Hippocampal formation (tissue), 2 donors: ENCODE results near the gene BIN1.

Experiments used
- DNase-seq, 2 donors: peaks; one replicate each; lab custom pipeline; 2025; lab: John Stamatoyannopoulos, UW

BIN1 gene

DNA sequence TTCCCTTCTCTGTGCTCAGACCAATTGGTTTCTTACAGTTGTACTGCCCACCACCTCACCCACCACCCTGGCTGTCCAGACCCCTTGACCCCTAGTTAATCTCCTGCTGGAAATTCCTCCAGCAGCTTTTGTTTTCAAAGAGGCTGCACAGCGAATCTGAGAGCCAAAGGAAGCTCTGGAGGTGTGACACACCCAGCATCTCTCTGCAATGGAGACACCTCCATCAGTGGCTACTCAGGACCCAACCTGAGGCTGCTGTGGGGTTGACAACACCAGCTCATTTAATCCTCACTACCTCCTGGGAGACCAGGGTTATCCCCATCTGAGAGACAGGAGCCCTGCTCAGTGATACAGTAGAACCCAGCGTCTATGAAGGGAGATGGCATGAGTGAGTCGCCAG is 86.4 kb downstream of the BIN1 start:
- DNase-seq = no peak

DNA sequence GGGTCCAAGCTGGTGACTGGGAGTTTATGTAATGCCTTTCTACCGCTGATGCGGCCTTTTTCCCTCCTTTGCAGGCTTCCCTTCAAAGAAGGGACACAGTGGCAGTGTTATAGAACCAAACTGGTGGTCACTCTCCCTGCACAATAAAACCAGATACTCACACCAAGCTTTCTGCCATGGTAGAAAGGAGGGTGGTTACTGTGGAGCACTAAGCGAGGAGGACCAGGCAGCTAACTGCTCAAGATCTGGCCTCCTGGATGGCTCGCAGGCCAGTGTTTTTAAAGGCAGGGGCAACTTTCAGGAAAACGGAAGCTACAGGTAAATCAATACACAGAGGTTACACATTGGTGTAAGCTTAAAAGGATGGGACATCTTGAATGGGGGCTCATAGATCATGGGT is 89.4 kb downstream of the BIN1 start:
- no peak for DNase-seq

DNA sequence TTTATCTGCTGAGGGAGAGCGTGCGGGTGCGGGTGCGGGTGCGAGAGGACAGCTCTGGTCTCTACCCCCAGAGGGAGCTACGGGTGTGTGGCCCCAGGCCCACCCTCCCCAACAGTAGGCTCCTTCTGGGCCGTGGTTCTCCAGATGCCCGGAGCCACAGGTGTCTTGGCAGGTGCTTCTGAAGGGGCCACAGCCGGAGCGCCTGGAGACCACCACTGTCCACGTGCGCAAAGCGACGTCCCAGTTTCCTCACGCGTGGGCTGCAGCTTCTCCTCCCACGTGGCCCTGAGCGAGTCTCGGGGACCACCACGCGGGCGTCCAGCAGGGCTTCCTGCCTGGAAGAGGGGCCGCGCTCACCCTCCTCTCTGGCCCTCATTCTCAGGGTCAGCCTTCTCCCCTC is 90.6 kb downstream of the BIN1 start:
- no peak for DNase-seq

DNA sequence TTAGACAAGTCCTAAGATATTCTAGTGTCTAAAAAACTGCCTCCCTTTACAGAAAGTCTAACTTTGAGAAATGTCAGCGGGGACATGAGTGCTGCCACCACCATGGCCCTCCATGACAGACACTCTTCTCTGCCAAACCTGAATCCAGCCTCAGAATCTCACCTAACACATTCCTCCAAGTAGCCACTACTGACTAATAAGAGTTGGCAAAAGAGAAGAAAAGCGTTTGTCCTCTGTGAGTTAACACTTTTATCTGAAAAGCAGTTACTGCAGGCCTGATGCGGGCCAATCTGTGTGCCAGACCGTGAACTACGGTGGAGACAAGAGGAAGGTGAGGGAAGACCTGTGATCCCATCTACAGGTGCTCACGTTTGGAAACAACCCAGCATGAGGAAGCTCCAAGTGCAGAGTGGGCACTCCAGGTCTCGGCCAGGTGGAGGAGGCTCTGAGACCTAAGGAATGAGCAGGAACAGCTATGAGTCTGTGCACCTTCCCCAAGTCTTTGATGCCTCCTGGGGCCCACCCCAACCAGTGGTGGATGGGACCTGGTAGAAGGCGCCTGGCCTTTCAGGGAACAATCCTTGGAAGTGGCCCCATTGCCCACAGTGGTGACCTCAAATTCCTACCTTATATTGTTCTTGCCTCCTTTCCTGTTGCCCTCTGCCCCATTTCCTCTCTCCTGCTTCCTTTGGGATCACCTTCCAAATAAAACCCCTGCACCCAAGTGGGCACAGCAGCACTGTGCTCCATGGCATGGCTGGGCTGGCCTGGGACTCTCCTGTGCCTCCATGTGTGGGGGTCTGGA is 91.6 kb downstream of the BIN1 start:
- DNase-seq = no peak

DNA sequence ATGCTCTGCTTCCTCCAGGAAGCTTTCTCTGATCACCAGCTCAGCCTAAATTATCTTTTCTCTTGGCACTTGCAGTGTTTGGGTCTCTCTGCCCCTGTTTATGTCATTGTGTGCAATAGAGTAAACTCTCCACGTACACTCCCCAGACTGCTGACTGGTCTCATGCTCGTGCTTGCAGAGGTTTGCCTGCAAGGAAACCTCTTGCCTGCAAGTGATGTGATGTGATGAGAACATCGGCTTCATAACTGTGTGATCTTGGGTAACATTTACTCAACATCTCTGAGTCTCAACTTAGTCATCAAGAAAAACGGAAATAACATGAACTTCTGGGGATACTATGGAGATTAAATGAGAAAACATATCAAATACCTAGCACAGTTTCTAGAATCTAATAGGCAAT is 92.3 kb downstream of the BIN1 start:
- no peak for DNase-seq

DNA sequence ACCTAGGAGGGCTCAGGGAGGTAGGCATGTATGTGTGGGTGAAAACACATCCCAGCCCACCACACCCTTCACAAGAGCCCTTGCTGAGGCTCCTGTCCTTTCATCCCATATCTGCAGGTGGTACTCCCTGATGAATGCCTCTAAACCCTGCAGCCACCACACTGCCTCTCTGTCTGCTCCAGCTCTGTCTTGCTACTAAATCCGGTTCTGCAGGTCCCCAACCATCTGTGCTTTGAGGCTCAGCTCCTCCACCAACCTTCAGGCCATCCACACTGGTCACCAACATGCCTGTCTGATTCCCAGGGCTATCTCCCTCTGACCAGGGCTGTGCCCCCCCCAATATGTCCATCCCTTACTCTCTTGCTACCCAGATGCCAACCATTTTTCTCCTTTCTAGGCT is 92.7 kb downstream of the BIN1 start:
- DNase-seq = no peak

DNA sequence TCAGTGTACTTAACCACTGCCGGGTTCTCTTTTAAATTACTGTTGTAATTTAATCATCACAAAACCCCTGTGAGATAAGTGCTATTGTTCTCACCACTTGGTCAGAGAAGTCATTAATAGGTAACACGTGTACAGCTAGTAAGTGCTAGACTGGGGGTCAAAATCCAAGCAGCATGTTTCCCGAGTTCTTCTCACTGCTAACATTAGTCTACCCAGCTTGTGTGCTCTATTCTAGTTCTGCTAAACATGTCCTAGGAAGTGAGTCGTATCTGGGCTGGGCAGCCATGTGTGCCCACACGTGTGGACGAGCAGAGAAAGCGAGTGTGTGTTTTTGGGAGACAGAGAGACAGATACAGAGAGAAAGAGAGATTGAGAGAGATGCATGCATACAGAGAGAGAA is 94.1 kb downstream of the BIN1 start:
- DNase-seq = no peak

DNA sequence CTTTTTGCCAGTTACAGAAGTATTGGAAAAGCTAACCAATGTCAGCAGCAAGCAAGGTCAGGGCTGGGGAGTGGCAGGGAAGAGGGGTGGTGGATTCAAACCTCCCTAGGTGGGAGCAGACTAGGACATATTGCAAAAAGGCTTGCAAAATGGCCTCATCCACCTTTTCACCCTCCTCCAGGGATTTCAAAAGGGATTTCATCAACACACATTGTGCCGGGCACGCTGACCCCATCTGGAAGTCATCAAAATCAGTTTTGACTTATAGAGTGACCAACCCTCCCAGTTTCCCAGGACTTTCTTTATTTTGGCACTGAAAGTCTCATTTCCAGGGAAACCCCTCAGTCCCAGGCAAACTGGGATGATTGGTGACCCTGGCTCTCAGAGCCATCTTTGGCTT is 94.7 kb downstream of the BIN1 start:
- DNase-seq = no peak

DNA sequence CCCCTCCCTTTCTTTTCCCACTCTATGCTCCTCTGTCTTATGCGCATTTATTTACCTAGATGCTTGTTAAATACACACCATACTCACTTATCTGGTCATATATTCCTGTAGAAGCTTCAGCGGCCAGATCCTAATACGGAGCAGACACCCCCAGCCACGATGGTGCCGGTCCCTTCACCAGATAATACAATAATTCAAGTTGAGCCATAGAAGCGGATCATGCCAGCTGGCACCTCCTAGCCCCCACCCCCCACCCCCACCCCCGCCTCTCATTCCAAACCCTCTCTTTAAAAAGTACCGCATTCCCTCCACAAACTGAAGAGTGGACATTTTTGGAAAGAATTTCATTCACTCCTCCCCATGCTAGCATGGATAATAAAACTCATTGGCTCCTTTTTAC is 95.2 kb downstream of the BIN1 start:
- no peak for DNase-seq

DNA sequence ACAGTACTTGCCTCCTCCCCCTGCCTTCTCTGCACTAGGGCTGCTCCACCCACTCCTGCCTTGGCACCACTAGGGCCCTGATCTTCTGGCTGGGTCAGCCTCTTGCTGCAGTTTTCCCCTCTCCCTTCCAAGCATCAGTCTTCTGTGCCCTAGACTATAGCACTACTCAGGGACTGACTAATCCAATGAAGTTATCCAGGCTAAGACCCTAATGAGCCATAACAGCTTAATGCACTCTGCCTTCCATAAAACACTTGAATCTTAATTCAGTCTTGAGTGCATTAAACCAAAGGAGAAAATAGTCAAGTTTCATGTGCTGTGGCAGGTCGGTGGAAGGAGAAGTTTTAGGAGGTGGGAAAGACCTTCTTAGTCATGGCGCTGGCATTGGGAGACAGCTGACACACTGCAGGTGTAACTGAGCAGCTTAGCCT is 95.7 kb downstream of the BIN1 start:
- DNase-seq = no peak

DNA sequence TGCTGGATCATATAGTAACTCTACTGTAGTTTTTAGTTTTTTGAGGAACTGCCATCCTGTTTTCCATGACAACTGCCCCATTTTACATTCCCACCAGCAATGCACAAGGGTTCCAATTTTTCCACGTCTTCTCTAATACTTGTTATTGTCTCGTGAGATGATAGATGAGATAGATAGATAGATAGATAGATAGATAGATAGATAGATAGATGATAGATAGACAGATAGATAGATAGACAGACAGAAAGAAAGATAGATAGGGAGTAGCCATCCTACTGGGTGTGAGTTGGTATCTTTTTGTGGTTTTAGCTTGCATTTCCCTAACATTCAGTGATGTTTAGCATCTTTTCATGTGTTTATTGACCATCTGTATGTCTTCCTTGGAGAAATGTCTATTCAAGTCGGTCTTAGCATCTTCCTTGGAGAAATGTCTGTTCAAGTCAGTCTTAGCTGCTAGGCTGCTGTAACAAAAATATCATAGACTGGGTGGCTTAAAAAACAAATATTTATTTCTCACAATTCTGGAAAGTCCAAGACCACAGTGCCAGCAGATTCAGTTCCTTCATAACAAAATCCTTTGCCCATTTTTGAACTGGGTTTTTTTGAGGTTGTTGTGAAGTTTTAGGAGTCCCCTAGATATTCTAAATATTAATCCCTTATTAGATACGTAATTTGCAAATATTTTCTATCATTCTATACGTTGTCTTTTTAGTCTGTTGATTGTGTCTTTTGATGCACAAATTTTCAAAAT is 98.5 kb downstream of the BIN1 start:
- DNase-seq = no peak

DNA sequence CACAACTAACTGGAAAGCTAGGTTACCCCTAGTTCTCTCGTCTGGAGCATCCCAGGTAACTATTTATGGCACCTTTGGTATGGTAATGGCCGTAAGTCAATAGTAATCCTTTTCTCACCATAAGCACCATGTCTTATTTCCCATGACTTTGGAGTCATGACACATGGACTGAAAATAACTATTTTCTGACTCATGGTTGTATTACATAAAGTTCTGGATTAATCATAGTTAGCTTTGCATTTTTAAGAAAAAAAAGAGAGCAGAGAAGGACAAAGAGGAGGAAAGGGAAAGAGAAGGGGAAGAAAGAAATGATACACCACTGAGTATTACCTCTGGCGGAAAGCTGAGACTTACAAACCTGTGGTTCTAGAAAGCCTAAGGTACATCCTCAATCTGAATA is 99.3 kb downstream of the BIN1 start:
- no peak for DNase-seq

DNA sequence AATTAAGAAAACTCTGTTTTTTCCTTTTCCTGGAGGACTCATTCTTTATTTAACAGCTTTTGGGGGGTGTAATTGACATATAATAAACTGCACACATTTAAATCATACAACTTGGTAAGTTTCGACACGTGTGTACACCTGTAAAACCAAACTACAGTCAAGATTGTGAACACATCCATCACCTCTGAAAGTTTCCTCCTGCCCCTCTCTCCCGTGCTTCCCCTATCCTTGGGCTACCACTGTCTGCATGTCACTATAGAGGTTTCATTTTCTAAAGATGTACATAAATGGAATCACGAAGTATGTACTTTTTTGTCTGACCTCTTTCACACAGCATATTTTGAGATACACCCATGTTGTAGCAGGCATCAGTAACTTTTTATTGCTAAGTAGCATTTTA is 100.0 kb downstream of the BIN1 start:
- no peak for DNase-seq

DNA sequence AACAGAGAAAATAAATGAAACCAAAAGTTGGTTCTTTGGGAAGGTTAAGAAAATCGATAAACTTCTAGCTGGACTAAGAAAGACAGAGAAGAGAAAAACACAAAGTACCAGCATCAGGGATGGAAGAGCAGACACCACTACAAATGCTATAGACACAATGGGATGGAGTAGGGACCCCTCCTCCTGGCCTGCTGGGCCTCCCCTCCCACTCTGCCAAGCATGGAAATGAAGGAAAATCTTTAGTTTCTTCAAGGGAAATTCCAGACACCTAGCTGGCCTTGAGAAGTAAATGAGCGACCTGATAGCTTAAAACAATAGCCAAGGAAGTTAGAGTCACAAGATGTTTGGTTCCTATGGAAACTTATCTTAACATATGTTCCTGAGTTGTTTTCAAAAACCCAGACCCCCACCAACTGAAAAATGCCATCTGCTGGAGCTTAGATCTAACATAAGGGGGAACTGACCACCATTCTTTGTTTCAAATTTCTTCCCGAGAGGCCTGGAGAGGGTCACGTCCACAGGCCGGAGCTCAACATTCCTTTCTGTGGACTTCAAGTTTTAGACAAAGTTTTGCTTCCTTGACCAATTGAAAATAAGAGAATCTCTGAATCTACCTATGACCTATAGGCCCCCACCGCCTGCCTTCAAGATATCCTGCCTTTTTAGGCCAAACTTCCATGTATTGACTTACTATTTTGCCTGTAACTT is 101.9 kb downstream of the BIN1 start:
- DNase-seq = no peak

DNA sequence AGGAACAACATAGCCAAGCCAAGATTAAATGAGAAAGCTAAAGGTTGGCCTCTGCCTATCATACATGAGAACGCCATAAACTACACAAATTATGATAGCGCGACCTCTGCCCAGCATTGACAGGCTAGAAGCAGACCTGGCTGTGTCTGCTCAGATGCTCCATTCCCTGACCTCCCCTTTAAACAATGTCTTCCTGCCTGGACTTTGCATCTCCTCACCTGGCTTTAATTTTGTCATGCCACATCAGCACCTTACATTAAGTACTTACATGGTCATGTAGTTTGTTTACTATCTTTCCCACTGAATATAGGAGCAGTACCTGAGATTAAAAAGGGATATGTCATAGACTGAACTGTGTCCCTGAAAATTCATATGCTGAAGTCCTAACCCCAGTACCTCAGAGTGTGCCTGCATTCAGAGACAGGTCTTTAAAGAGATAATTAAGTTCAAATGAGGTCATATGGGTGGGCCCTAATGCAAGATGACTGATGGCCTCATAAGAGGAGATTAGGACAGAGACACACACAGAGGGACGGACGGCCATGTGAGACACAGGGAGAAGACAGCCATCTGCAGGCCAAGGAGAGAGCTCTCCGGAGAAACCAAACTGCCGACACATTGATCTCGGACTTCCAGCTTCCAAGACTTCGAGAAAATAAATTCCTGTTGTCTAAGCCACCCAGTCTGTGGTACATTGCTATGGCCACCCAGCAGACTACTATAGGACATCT is 103.7 kb downstream of the BIN1 start:
- peak; percentile 12 to 22 for DNase-seq

DNA sequence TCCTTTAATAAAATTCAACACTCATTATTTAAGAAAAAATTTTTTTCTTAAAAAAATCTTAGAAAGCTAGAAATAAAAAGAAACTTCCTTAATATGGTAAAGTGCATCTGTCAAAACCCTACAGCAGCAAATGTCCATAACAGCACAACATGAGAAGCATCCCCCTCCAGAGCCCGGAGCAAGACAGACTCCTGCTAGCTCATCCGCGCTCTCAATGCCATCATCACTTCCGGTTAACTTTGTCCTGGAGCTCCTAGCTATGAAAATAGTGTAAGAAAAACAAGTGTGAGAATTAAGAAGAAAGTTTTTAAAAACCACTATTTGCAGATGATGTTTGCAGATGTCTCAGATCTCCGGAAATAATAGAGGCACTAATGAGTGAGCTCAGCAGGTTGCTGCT is 105.2 kb downstream of the BIN1 start:
- no peak for DNase-seq

DNA sequence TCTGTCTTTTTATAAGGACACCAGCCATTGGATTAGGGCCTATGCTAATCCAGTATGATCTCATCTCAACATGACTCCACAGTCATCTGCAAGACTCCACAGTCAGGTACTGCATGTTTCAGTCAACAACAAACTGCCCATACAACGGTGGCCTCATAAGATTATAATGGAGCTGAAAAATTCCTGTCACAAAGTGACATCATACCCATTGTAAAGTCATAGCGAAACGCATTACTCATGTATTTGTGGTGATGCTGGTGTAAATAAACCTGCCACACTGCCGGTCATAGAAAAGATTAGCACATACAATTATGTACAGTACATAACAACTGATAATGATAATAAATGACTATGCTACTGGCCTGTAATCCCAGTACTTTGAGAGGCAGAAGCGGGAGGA is 106.0 kb downstream of the BIN1 start:
- no peak for DNase-seq

DNA sequence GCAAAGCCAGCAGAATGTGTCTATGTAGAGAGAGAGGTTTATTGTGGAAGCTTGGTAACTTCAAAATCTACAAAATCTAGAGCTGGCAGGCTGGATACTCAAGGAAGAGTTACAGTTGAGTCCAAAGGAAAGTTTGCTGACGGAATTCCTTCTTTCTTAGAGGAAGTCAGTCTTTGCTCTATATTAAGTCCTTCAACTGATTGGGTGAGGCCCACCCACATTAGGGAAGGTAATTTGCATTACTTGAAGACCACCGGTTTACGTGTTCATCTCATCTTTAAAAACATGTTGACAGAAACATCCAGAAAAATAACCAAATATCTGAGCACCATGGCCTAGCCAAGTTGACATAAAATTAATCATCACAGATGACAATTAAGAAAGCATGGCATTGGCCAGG is 106.8 kb downstream of the BIN1 start:
- no peak for DNase-seq

DNA sequence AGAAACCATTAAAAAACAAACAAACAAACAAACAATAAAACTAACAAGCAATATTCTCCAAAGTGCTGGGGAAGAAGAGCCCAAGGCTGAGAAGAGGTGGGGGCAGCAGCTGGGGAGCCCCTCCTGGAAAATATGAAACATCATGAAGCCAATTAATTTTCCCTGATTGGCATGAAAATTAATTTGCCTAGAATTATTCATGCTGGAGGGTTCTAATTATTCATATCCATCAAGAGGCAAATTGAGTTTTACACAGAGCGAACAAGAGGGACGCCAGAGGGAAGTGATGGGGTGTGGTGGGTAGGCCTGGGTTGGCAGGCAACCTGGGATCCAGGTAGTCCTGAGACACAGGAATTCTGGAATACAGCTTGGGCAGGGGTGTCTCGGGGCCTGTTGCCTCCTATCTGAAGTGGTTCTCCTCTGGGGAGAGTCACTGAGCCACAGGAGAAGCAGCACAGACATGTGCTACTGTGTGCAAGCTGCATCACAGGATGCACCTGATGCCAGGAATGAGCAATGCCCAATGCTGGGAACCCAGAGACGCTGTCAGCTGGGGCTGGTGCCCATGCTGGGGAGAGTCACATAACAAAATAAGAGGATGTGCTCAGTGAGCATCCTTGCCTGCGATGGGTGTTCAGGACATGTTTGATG is 107.7 kb downstream of the BIN1 start:
- DNase-seq = no peak

DNA sequence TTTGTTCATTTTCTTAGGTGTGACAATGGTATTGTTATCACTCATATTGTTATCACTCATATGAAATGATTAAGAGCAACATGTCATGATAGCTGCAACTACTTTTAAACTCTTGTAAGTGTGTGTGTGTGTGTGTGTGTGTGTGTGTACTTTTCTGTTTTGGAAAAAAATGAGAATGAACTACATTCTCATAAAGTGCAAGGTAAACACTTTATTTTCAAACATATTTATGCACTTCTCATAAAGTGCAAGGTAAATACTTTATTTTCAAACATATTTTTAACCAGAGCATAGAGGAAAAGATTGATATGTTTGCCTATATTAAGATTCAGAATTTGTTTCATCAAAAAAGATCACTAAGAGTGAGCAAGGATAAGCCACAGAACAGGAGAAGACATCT is 108.5 kb downstream of the BIN1 start:
- DNase-seq = no peak
